ENCODE data around the gene PHETA1. TPM values are rescaled to one million over a fixed set of nuclear protein-coding genes. Genes with fewer than 3 reads are reported as not detected.
A peak's percentile ranks its signal among the peaks of the same experiment; 100 is the strongest.

Gene PHETA1
- total RNA-seq, 4 donors from 2014 or later = 8.7 to 16.7 (median 14.5) TPM

GRCh38 chr12:111414711-111415252 is 45.9 kb upstream of the PHETA1 start:
- H3K4me3 ChIP-seq = no peak overlapping the region
- no peak for ATAC-seq
- H3K36me3 ChIP-seq = no peaks in the 10 kb centered on the region
- no peak for DNase-seq
- no peak for TF ChIP-seq CTCF (IDR thresholded peaks at IDR 0.05 in 4 of 5, conservative IDR thresholded peaks at IDR 0.05 in 1 of 5)
- no peak for TF ChIP-seq POLR2A (IDR thresholded peaks at IDR 0.05)
- no peaks in the 10 kb centered on the region for H3K27me3 ChIP-seq
- peak overlapping the region; percentile 72 to 83 (median 83) for H3K27ac ChIP-seq
- in situ Hi-C loops (cut with MboI; ENCODE audit: low sequenced_read_pairs in 4 of 4) (no loop called here), intact Hi-C loops (cut with DNase I; ENCODE audit: low total_unique reads) (no loop called here)
- peaks cover 39 to 40% of the 10 kb centered on the region in 2 donors for H3K4me1 ChIP-seq
- H3K9me3 ChIP-seq = no peaks in the 10 kb centered on the region

- peak overlapping the region; percentile 72 to 83 (median 83) for H3K27ac ChIP-seq
- peak; percentile 70 to 80 for ATAC-seq
Observed at GRCh38 chr12:111413442-111414086, 44.7 kb upstream of the PHETA1 start.

GRCh38 chr12:111412830-111413441 is 44.0 kb upstream of the PHETA1 start:
- intact Hi-C loops (cut with DNase I; ENCODE audit: low total_unique reads) = no loop called here
- Histone ChIP-seq H3K27me3 (no peaks in the 10 kb centered on the region), H3K27ac (peak overlapping the region; percentile 72 to 83 (median 83)), H3K4me1 (peaks cover 55 to 57% of the 10 kb centered on the region in 2 donors), H3K4me3 (no peak overlapping the region), H3K9me3 (no peaks in the 10 kb centered on the region), H3K36me3 (no peaks in the 10 kb centered on the region)
- ATAC-seq = no peak
- DNase-seq = no peak
- in situ Hi-C loops (cut with MboI; ENCODE audit: low sequenced_read_pairs in 4 of 4) = no loop called here
- TF ChIP-seq POLR2A (IDR thresholded peaks at IDR 0.05) (no peak), CTCF (IDR thresholded peaks at IDR 0.05 in 4 of 5, conservative IDR thresholded peaks at IDR 0.05 in 1 of 5) (no peak)

More at GRCh38 chr12:111413442-111414086, 44.7 kb upstream of the PHETA1 start:
- Histone ChIP-seq H3K9me3 (no peaks in the 10 kb centered on the region), H3K27me3 (no peaks in the 10 kb centered on the region), H3K4me3 (no peak overlapping the region), H3K4me1 (peaks cover 51 to 52% of the 10 kb centered on the region in 2 donors), H3K36me3 (no peaks in the 10 kb centered on the region)
- TF ChIP-seq CTCF (IDR thresholded peaks at IDR 0.05 in 4 of 5, conservative IDR thresholded peaks at IDR 0.05 in 1 of 5) (no peak), POLR2A (IDR thresholded peaks at IDR 0.05) (no peak)
- DNase-seq = peak; percentile 52 to 79
- intact Hi-C loops (cut with DNase I; ENCODE audit: low total_unique reads) (no loop called here), in situ Hi-C loops (cut with MboI; ENCODE audit: low sequenced_read_pairs in 4 of 4) (no loop called here)

GRCh38 chr12:111412007-111412829 is 43.3 kb upstream of the PHETA1 start:
- DNase-seq (no peak), ATAC-seq (no peak)
- in situ Hi-C loops (cut with MboI; ENCODE audit: low sequenced_read_pairs in 4 of 4) (no loop called here), intact Hi-C loops (cut with DNase I; ENCODE audit: low total_unique reads) (no loop called here)
- Histone ChIP-seq H3K4me1 (peaks cover 61 to 62% of the 10 kb centered on the region in 2 donors), H3K36me3 (no peaks in the 10 kb centered on the region), H3K27me3 (no peaks in the 10 kb centered on the region), H3K4me3 (no peak overlapping the region), H3K27ac (peak overlapping the region; percentile 72 to 83 (median 83)), H3K9me3 (no peaks in the 10 kb centered on the region)
- TF ChIP-seq CTCF (IDR thresholded peaks at IDR 0.05 in 4 of 5, conservative IDR thresholded peaks at IDR 0.05 in 1 of 5) (no peak), POLR2A (IDR thresholded peaks at IDR 0.05) (no peak)

All from gastrocnemius medialis (tissue), 4 donors.